ENCODE measurements around the gene SNHG17.

DNA sequence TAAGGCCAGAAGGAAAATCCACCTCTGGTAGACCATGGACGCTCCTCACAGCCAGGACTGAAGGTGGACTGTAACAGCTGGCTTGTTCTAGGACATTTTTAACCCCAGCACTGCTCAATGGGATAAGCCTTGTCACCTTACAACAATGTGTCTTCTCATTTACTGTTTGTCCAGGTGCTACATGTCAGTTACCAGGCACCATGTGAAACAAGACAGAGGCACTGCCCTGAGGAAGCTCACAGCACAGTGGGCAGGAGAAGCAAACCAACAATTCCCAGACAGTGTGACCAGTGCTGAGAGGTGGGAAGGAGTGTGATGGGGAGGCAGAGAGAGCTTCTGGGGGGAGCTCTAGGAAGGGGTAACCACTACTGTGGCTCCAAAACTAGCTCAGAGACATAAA, 10.7 kb downstream of the SNHG17 start:
- TF ChIP-seq, protein P1, sequence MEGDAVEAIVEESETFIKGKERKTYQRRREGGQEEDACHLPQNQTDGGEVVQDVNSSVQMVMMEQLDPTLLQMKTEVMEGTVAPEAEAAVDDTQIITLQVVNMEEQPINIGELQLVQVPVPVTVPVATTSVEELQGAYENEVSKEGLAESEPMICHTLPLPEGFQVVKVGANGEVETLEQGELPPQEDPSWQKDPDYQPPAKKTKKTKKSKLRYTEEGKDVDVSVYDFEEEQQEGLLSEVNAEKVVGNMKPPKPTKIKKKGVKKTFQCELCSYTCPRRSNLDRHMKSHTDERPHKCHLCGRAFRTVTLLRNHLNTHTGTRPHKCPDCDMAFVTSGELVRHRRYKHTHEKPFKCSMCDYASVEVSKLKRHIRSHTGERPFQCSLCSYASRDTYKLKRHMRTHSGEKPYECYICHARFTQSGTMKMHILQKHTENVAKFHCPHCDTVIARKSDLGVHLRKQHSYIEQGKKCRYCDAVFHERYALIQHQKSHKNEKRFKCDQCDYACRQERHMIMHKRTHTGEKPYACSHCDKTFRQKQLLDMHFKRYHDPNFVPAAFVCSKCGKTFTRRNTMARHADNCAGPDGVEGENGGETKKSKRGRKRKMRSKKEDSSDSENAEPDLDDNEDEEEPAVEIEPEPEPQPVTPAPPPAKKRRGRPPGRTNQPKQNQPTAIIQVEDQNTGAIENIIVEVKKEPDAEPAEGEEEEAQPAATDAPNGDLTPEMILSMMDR (IDR thresholded peaks at IDR 0.05): no peak
- TF ChIP-seq EZH2 (IDR thresholded peaks at IDR 0.05; ENCODE audit: borderline replicate concordance, insufficient read depth, low read depth, low read length, poor library complexity, severe bottlenecking): no peak

Data from B cell (primary cell).